CD4-positive, alpha-beta T cell (primary cell): ENCODE results near the gene ZPBP2. TPM values are rescaled to one million over a fixed set of nuclear protein-coding genes. Genes with fewer than 3 reads are reported as not detected.

Source experiments
- ATAC-seq: fragments of 200-7000 bp; cut with Tn5 transposase; one replicate; pipeline ENCODE4 v1.10.0; 2022; ENCODE audit warnings: mild to moderate bottlenecking; ENCODE audit not compliant: poor library complexity
- CTCF ChIA-PET: fragments of 350-600 bp; sonication (Branson Sonifier 250); formaldehyde crosslinking; loops from one replicate; lab custom pipeline; 2021; ENCODE audit warnings: antibody characterized with exemption, inconsistent platforms; lab: Charles Lee
- POLR2A ChIA-PET: fragments of 350-600 bp; sonication (Branson Sonifier 250); formaldehyde crosslinking; loops from one replicate; lab custom pipeline; 2021; ENCODE audit warnings: antibody characterized with exemption, inconsistent platforms; lab: Charles Lee
- DNase-seq, 14 experiments: peaks; one replicate each; pipeline ENCODE4 v3.0.0-alpha.2; 2013 to 2020; ENCODE audit warnings: mixed read lengths in 2 of 14
- H3K27ac ChIP-seq, 2 donors: one replicate each; pipeline versions ENCODE4 v1.5.1 to v1.7.0; 2013; ENCODE audit warnings: low read length in 2 of 2, low read depth in 1 of 2, mild to moderate bottlenecking in 1 of 2
- H3K27me3 ChIP-seq, 2 experiments: 1 replicate in 1 of 2; 2 replicates in 1 of 2; pipeline versions ENCODE4 v1.6.1 to v1.7.0; 2013; ENCODE audit warnings: low read length in 2 of 2, control low read depth in 1 of 2, mild to moderate bottlenecking in 1 of 2, moderate library complexity in 1 of 2; ENCODE audit not compliant: insufficient read depth in 2 of 2, control insufficient read depth in 1 of 2
- H3K36me3 ChIP-seq: one replicate; pipeline ENCODE4 v1.6.1; 2013; ENCODE audit warnings: low read length, control low read depth; ENCODE audit not compliant: insufficient read depth
- H3K4me1 ChIP-seq: one replicate; pipeline ENCODE4 v1.6.1; 2013; ENCODE audit warnings: low read length, control low read depth; ENCODE audit not compliant: insufficient read depth
- H3K4me3 ChIP-seq: one replicate; pipeline ENCODE4 v1.5.1; 2013; ENCODE audit warnings: mild to moderate bottlenecking, low read length, moderate library complexity
- H3K9me3 ChIP-seq, 2 experiments: 1 replicate in 1 of 2; 2 replicates in 1 of 2; pipeline versions ENCODE4 v1.6.1 to v1.7.0; 2013; ENCODE audit warnings: low read length in 2 of 2, mild to moderate bottlenecking in 2 of 2, control low read depth in 1 of 2, moderate library complexity in 1 of 2; ENCODE audit not compliant: control insufficient read depth in 1 of 2, insufficient read depth in 1 of 2
- H3K27ac Mint-ChIP-seq: one replicate; pipeline ENCODE4 v1.8.0; 2020; ENCODE audit warnings: mixed read lengths
- H3K27me3 Mint-ChIP-seq: one replicate; pipeline ENCODE4 v1.8.0; 2021; ENCODE audit warnings: mixed read lengths
- H3K36me3 Mint-ChIP-seq: one replicate; pipeline ENCODE4 v1.8.0; 2021; ENCODE audit warnings: low read depth, mixed read lengths
- H3K4me1 Mint-ChIP-seq: one replicate; pipeline ENCODE4 v1.8.0; 2021; ENCODE audit warnings: low read depth, mixed read lengths
- H3K4me3 Mint-ChIP-seq: one replicate; pipeline ENCODE4 v1.8.0; 2020; ENCODE audit warnings: mild to moderate bottlenecking, mixed read lengths
- H3K9me3 Mint-ChIP-seq: one replicate; pipeline ENCODE4 v1.8.0; 2020; ENCODE audit warnings: mixed read lengths
- CTCF ChIP-seq: fragments of 200-600 bp; IDR thresholded peaks from one replicate; pipeline ENCODE4 v1.8.0; 2022; ENCODE audit warnings: antibody characterized with exemption, mild to moderate bottlenecking
- intact Hi-C, 2 experiments: fragments of 100-400 bp; cut with DNase I in 1 of 2; cut with micrococcal nuclease in 1 of 2; formaldehyde crosslinking; loops; one replicate each; pipeline versions ENCODE4 v1.15.1 to v1.9.0; 2023 to 2025; cut with DNase I, micrococcal nuclease
- total RNA-seq, 174 experiments: library from RNA in 2 of 174; stranded (reverse) in 2 of 174; gene quantifications; one replicate each; pipeline ENCODE4 v1.2.3 and lab custom pipeline; 2021 to 2026

Gene ZPBP2
- total RNA-seq, 2 experiments from 2014 or later, result not detected

DNA sequence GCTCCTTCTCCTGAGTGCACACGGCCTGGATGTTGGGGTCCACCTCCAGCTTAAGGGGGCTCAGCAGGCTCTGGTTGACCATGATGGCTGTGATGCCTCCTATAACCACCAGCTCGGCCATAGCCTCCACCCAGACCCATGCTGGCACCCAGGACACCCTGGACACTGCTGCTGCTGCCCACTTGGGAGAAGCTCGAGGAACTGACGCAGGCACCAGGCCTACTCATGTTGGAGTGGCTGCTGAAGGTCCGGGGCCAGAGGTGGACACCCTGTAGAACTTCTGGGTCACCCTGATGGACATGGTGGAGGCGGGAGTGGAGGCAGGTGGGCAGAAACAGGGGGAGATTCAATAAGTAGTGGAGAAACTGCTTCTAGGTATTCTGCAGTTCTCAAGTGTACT, 31.9 kb upstream of the ZPBP2 start:
- Mint-ChIP-seq H3K4me1 (peaks cover 48% of the 10 kb centered on the region), H3K27me3 (no peaks in the 10 kb centered on the region), H3K4me3 (no peak overlapping the region), H3K9me3 (peaks cover 9% of the 10 kb centered on the region), H3K27ac (no peak overlapping the region), H3K36me3 (peaks cover 81% of the 10 kb centered on the region)
- intact Hi-C loops, result no loop called here
- Histone ChIP-seq H3K36me3 (peaks cover 30% of the 10 kb centered on the region), H3K27ac (no peak overlapping the region), H3K4me3 (no peak overlapping the region), H3K9me3 (peaks cover 14 to 20% of the 10 kb centered on the region in 2 experiments), H3K4me1 (peaks cover 1% of the 10 kb centered on the region), H3K27me3 (no peaks in the 10 kb centered on the region)
- ChIA-PET POLR2A (interaction anchor here (0.6 to 2.2 kb wide), 5 partner anchors 9 to 43 kb away, joined by 3 to 6 read pairs (median 4); no protein-coding TSS in a partner anchor), CTCF (no interaction called here)
- no peak for TF ChIP-seq CTCF
- no peak for ATAC-seq
- no peak for DNase-seq

GRCh38 chr17:39838057-39838456, 29.9 kb upstream of the ZPBP2 start:
- Mint-ChIP-seq H3K4me1 (peaks cover 52% of the 10 kb centered on the region), H3K27me3 (no peaks in the 10 kb centered on the region), H3K36me3 (peaks cover 81% of the 10 kb centered on the region), H3K4me3 (no peak overlapping the region), H3K9me3 (peaks cover 9% of the 10 kb centered on the region), H3K27ac (no peak overlapping the region)
- CTCF ChIA-PET, result no interaction called here
- Histone ChIP-seq H3K36me3 (peaks cover 27% of the 10 kb centered on the region), H3K9me3 (peaks cover 14 to 20% of the 10 kb centered on the region in 2 experiments), H3K27ac (no peak overlapping the region), H3K4me1 (peaks cover 7% of the 10 kb centered on the region), H3K27me3 (no peaks in the 10 kb centered on the region), H3K4me3 (no peak overlapping the region)
- TF ChIP-seq CTCF, result no peak
- DNase-seq, result no peak
- no peak for ATAC-seq
- POLR2A ChIA-PET, result interaction anchor here (1.1 to 2.0 kb wide), 2 partner anchors 24 to 83 kb away, joined by 3 to 6 read pairs; no protein-coding TSS in a partner anchor
- intact Hi-C loops, result no loop called here

DNA sequence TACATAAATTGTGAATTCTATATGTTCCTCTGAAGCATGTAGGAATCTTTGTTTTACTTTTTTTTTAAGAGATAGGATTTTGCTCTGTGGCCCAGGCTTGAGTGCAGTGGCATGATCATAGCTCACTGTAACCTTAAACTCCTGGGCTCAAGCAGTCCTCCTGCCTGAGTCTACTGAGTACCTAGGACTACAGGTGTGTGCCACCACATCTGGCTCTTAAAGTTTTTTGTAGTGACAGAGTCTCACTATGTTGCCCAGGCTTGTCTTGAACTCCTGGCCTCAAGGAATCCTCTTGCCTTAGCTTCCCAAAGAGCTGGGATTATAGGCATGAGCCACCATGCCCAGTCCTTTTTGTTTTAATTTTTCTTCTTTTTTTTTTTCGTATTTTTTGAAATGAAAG, 29.2 kb upstream of the ZPBP2 start:
- Histone ChIP-seq H3K4me3 (no peak overlapping the region), H3K36me3 (peaks cover 27% of the 10 kb centered on the region), H3K27me3 (no peaks in the 10 kb centered on the region), H3K27ac (no peak overlapping the region), H3K4me1 (peaks cover 11% of the 10 kb centered on the region), H3K9me3 (peaks cover 14 to 20% of the 10 kb centered on the region in 2 experiments)
- H3K4me1 Mint-ChIP-seq, result peaks cover 54% of the 10 kb centered on the region
- DNase-seq (no peak), ATAC-seq (no peak)
- POLR2A ChIA-PET, result interaction anchor here (2.0 kb wide), 1 partner anchor 84 kb away, joined by 6 read pairs; no protein-coding TSS in a partner anchor
- H3K4me3 Mint-ChIP-seq, result no peak overlapping the region
- no peak overlapping the region for H3K27ac Mint-ChIP-seq
- CTCF ChIA-PET, result interaction anchor here (0.7 to 1.5 kb wide), 2 partner anchors 10 to 184 kb away, joined by 3 read pairs; no protein-coding TSS in a partner anchor
- H3K36me3 Mint-ChIP-seq, result peaks cover 82% of the 10 kb centered on the region
- H3K27me3 Mint-ChIP-seq, result no peaks in the 10 kb centered on the region
- intact Hi-C loops, result no loop called here
- no peak for TF ChIP-seq CTCF
- H3K9me3 Mint-ChIP-seq, result peaks cover 9% of the 10 kb centered on the region
